Mesendoderm (in vitro differentiated cells): ENCODE measurements around the gene ZFP62.

ENCODE experiments used
- DNase-seq: peaks from one replicate; pipeline ENCODE4 v3.0.0; 2013
- H2AK5ac ChIP-seq: 2 replicates; pipeline ENCODE4 v1.6.1; 2013; ENCODE audit warnings: low read length, inconsistent platforms
- H2BK120ac ChIP-seq: 2 replicates; pipeline ENCODE4 v1.6.1; 2013; ENCODE audit warnings: low read depth, mild to moderate bottlenecking, low read length, moderate library complexity, mixed read lengths
- H2BK15ac ChIP-seq: replicated peaks from 2 replicates; pipeline ENCODE4 v1.6.1; 2013; ENCODE audit warnings: low read depth, mild to moderate bottlenecking, moderate library complexity
- H2BK5ac ChIP-seq: 2 replicates; pipeline ENCODE4 v1.6.1; 2013; ENCODE audit warnings: low read length, inconsistent platforms
- H3K18ac ChIP-seq: 2 replicates; pipeline ENCODE4 v1.6.1; 2013; ENCODE audit warnings: mild to moderate bottlenecking, low read length, mixed read lengths
- H3K23ac ChIP-seq: one replicate; pipeline ENCODE4 v1.6.1; 2013; ENCODE audit warnings: low read length
- H3K27ac ChIP-seq: 2 replicates; pipeline ENCODE4 v1.5.1; 2013; ENCODE audit warnings: low read depth, mild to moderate bottlenecking, inconsistent platforms, low read length, moderate library complexity
- H3K27me3 ChIP-seq: 2 replicates; pipeline ENCODE4 v1.6.1; 2013; ENCODE audit warnings: low read length, control low read depth, mild to moderate bottlenecking, inconsistent platforms; ENCODE audit not compliant: insufficient read depth, poor library complexity
- H3K36me3 ChIP-seq: 2 replicates; pipeline ENCODE4 v1.6.1; 2013; ENCODE audit warnings: low read length, inconsistent platforms; ENCODE audit not compliant: control insufficient read depth, insufficient read depth
- H3K4ac ChIP-seq: one replicate; pipeline ENCODE4 v1.6.1; 2013; ENCODE audit warnings: low read depth, mild to moderate bottlenecking, low read length, moderate library complexity
- H3K4me1 ChIP-seq: 2 replicates; pipeline ENCODE4 v1.6.1; 2013; ENCODE audit warnings: low read depth, low read length, inconsistent platforms; ENCODE audit not compliant: control insufficient read depth
- H3K4me2 ChIP-seq: 2 replicates; pipeline ENCODE4 v1.6.1; 2013; ENCODE audit warnings: low read length
- H3K4me3 ChIP-seq: 2 replicates; pipeline ENCODE4 v1.5.1; 2013; ENCODE audit warnings: mild to moderate bottlenecking, low read length
- H3K56ac ChIP-seq: one replicate; pipeline ENCODE4 v1.6.1; 2013; ENCODE audit warnings: low read length
- H3K79me1 ChIP-seq: 2 replicates; pipeline ENCODE4 v1.6.1; 2013; ENCODE audit warnings: low read length, inconsistent platforms
- H3K79me2 ChIP-seq: 2 replicates; pipeline ENCODE4 v1.6.1; 2013; ENCODE audit warnings: mild to moderate bottlenecking, low read length; ENCODE audit not compliant: control insufficient read depth, insufficient read depth
- H3K9ac ChIP-seq: 2 replicates; pipeline ENCODE4 v1.6.1; 2013; ENCODE audit warnings: low read length, inconsistent platforms
- H4K5ac ChIP-seq: one replicate; pipeline ENCODE4 v1.6.1; 2013; ENCODE audit warnings: low read length
- H4K8ac ChIP-seq: one replicate; pipeline ENCODE4 v1.6.1; 2013; ENCODE audit warnings: low read depth, mild to moderate bottlenecking, control low read depth, low read length, moderate library complexity
- WGBS: extraction: QIAGEN DNeasy Blood & Tissue Kit; methylation state at CpG from one replicate; pipeline ENCODE4 v1.1.7; 2013; ENCODE audit warnings: low lambda C conversion rate, missing lambda C conversion rate; ENCODE audit not compliant: insufficient coverage; ENCODE audit errors: extremely low coverage; 5-methylcytosine and 5-hydroxymethylcytosine counted together

ZFP62 gene

GRCh38 chr5:180853121-180853847, 7.8 kb downstream of the ZFP62 start:
- H3K56ac ChIP-seq, result no peak overlapping the region
- no peak overlapping the region for H3K4me3 ChIP-seq
- H3K79me1 ChIP-seq, result peaks cover 4% of the 10 kb centered on the region
- no peak overlapping the region for H2BK120ac ChIP-seq
- H3K79me2 ChIP-seq, result no peaks in the 10 kb centered on the region
- H3K9ac ChIP-seq, result no peak overlapping the region
- H2BK5ac ChIP-seq, result no peak overlapping the region
- H3K23ac ChIP-seq, result no peak overlapping the region
- no peak overlapping the region for H3K27ac ChIP-seq
- H4K8ac ChIP-seq, result no peak overlapping the region
- no peak overlapping the region for H2BK15ac ChIP-seq
- no peaks in the 10 kb centered on the region for H3K27me3 ChIP-seq
- H3K18ac ChIP-seq, result no peak overlapping the region
- H3K36me3 ChIP-seq, result peaks cover 20% of the 10 kb centered on the region
- H3K4me2 ChIP-seq, result no peak overlapping the region
- WGBS, result no CpG with 5 or more reads among the region's 13 CpGs
- H4K5ac ChIP-seq, result no peak overlapping the region
- H3K4me1 ChIP-seq, result no peaks in the 10 kb centered on the region
- DNase-seq, result no peak
- H3K4ac ChIP-seq, result no peak overlapping the region
- H2AK5ac ChIP-seq, result no peak overlapping the region

- Histone ChIP-seq H3K56ac (no peak overlapping the region), H2BK120ac (no peak overlapping the region), H3K4me3 (no peak overlapping the region), H3K79me2 (no peaks in the 10 kb centered on the region), H3K4me1 (no peaks in the 10 kb centered on the region), H3K9ac (no peak overlapping the region), H2BK5ac (no peak overlapping the region), H3K79me1 (peaks cover 4% of the 10 kb centered on the region), H3K27me3 (no peaks in the 10 kb centered on the region), H2AK5ac (no peak overlapping the region), H2BK15ac (no peak overlapping the region), H3K23ac (no peak overlapping the region), H3K4ac (no peak overlapping the region), H3K36me3 (peaks cover 20% of the 10 kb centered on the region), H4K8ac (no peak overlapping the region), H3K18ac (no peak overlapping the region), H3K4me2 (no peak overlapping the region), H4K5ac (no peak overlapping the region), H3K27ac (no peak overlapping the region)
- WGBS, result no CpG with 5 or more reads among the region's 4 CpGs
- DNase-seq, result no peak
Observed at GRCh38 chr5:180852495-180852894, 8.6 kb downstream of the ZFP62 start.

- Histone ChIP-seq H4K5ac (no peak overlapping the region), H3K36me3 (peaks cover 21% of the 10 kb centered on the region)
- WGBS, result no CpG with 5 or more reads among the region's 10 CpGs
Observed at GRCh38 chr5:180850434-180851078, 10.5 kb downstream of the ZFP62 start.

GRCh38 chr5:180849827-180850226, 11.2 kb downstream of the ZFP62 start:
- no peak overlapping the region for H4K5ac ChIP-seq
- H4K8ac ChIP-seq, result no peak overlapping the region
- no peak overlapping the region for H3K56ac ChIP-seq
- no peak overlapping the region for H3K4ac ChIP-seq
- H2AK5ac ChIP-seq, result no peak overlapping the region
- H3K18ac ChIP-seq, result no peak overlapping the region
- peak overlapping the region; percentile 18 for H3K4me3 ChIP-seq
- no peaks in the 10 kb centered on the region for H3K27me3 ChIP-seq
- no peak overlapping the region for H3K23ac ChIP-seq
- no CpG with 5 or more reads among the region's 4 CpGs for WGBS
- H3K27ac ChIP-seq, result no peak overlapping the region
- H3K4me1 ChIP-seq, result no peaks in the 10 kb centered on the region
- no peak overlapping the region for H2BK120ac ChIP-seq
- no peak overlapping the region for H2BK5ac ChIP-seq
- H3K79me1 ChIP-seq, result peaks cover 2% of the 10 kb centered on the region
- H3K79me2 ChIP-seq, result no peaks in the 10 kb centered on the region
- no peak for DNase-seq
- H3K4me2 ChIP-seq, result no peak overlapping the region
- no peak overlapping the region for H3K9ac ChIP-seq
- no peak overlapping the region for H2BK15ac ChIP-seq
- H3K36me3 ChIP-seq, result peaks cover 21% of the 10 kb centered on the region

More at GRCh38 chr5:180850434-180851078, 10.5 kb downstream of the ZFP62 start:
- Histone ChIP-seq H2AK5ac (no peak overlapping the region), H3K23ac (no peak overlapping the region), H3K18ac (no peak overlapping the region), H2BK5ac (no peak overlapping the region), H4K8ac (no peak overlapping the region), H3K27me3 (no peaks in the 10 kb centered on the region), H3K79me2 (no peaks in the 10 kb centered on the region), H3K9ac (no peak overlapping the region), H2BK15ac (no peak overlapping the region), H2BK120ac (no peak overlapping the region), H3K4me3 (peak overlapping the region; percentile 50), H3K4me2 (no peak overlapping the region), H3K56ac (no peak overlapping the region), H3K27ac (no peak overlapping the region), H3K4ac (no peak overlapping the region), H3K4me1 (no peaks in the 10 kb centered on the region), H3K79me1 (peaks cover 4% of the 10 kb centered on the region)
- DNase-seq, result peak; percentile 25

DNA sequence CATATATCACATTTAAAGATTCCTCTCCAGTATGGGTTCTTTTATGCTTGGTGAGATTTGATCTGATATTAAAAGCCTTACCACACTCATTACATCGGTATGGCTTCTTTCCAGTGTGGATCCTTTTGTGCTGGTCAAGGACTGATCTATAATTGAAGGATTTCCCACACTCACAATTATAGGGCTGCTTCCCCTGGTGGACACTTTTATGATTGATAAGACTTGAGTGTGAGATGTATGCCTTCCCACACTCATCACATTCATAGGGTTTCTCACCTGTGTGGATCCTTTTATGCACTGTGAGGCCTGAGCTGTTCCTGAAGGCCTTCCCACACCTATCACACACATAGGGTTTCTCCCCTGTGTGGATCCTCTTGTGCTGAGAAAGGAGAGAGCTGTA, 12.2 kb downstream of the ZFP62 start:
- Histone ChIP-seq H3K27ac (no peak overlapping the region), H2BK5ac (no peak overlapping the region), H3K9ac (no peak overlapping the region), H2BK15ac (no peak overlapping the region), H3K4me1 (no peaks in the 10 kb centered on the region), H3K4me2 (no peak overlapping the region), H3K79me1 (peaks cover 2% of the 10 kb centered on the region), H3K56ac (no peak overlapping the region), H3K79me2 (no peaks in the 10 kb centered on the region), H3K4ac (no peak overlapping the region), H3K18ac (no peak overlapping the region), H2AK5ac (no peak overlapping the region), H4K5ac (no peak overlapping the region), H2BK120ac (no peak overlapping the region), H3K4me3 (peak overlapping the region; percentile 22), H4K8ac (no peak overlapping the region), H3K27me3 (no peaks in the 10 kb centered on the region), H3K36me3 (peaks cover 21% of the 10 kb centered on the region), H3K23ac (no peak overlapping the region)
- WGBS, result no CpG with 5 or more reads among the region's 1 CpG
- DNase-seq, result no peak
